Ishikawa (cell line): ENCODE measurements around the gene ABCC3.

Source experiments
- TCF12 ChIP-seq: IDR thresholded peaks from 2 replicates; pipeline ENCODE4 v1.6.1; 2012; ENCODE audit warnings: low read depth
- TEAD4 ChIP-seq: IDR thresholded peaks from 2 replicates; pipeline ENCODE4 v1.6.1; 2012
- USF1 ChIP-seq: IDR thresholded peaks from 2 replicates; pipeline ENCODE4 v1.6.1; 2012

- no peak for TF ChIP-seq TEAD4
- TF ChIP-seq USF1 = no peak
- TF ChIP-seq TCF12 = no peak
Observed at GRCh38 chr17:50661348-50661747, 26.7 kb downstream of the ABCC3 start.
